Rectal smooth muscle tissue (tissue), 1 donor: ENCODE results near the gene VRK2.
"Not testable (repeated sequence)": the region's sequence is repeated elsewhere in the genome, so short reads cannot be mapped to it uniquely, and the experiment has no call there.

ENCODE experiments used
- H3K27ac ChIP-seq: one replicate; pipeline ENCODE4 v1.7.0; 2013; ENCODE audit warnings: low read depth, low read length, inconsistent platforms
- H3K27me3 ChIP-seq: one replicate; pipeline ENCODE4 v1.7.0; 2013; ENCODE audit warnings: low read length; ENCODE audit not compliant: control insufficient read depth, insufficient read depth
- H3K36me3 ChIP-seq: one replicate; pipeline ENCODE4 v1.7.0; 2013; ENCODE audit warnings: low read length; ENCODE audit not compliant: control insufficient read depth, insufficient read depth
- H3K4me1 ChIP-seq: one replicate; pipeline ENCODE4 v1.7.0; 2013; ENCODE audit warnings: low read length; ENCODE audit not compliant: control insufficient read depth, insufficient read depth
- H3K4me3 ChIP-seq: one replicate; pipeline ENCODE4 v1.7.0; 2013; ENCODE audit warnings: low read length
- H3K9ac ChIP-seq: one replicate; pipeline ENCODE4 v1.7.0; 2013; ENCODE audit warnings: low read length

Gene VRK2

DNA sequence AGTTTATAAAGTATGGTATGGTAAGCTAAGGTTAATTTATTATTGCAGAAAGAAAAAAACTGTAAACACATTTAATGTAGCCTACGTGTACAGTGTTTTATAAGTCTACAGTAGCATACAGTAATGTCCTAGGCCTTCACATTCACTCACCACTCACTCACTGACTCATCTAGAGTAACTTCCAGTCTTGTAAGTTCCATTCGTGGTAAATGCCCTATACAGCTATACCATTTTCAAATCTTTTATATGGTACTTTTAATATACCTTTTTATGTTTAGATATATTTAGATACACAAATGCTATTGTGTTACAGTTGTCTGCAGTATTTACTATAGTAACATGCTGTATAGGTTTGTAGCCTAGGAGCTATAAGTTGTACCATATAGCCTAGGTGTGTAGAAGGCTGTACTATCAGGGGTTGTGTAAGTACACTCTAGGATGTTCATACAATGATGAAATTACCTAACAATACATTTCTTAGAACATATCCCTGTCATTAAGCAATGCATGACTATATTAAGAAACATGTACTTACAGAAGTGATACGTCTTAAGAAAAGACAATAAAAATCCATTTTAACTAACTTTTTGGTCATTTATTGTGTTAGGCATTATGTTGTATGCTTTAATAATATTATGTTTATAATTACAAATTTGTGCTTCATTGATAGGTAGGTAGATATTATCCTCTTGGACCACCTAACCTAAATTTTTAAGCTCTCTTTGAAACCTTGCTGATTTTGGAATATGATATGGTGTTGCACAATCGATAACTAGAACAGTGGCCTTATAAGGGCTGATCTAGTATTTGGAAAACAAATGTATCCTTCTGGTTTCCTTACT, 51.9 kb downstream of the VRK2 start:
- Histone ChIP-seq H3K27ac (no peak overlapping the region), H3K36me3 (no peaks in the 10 kb centered on the region), H3K4me1 (no peaks in the 10 kb centered on the region), H3K9ac (no peak overlapping the region), H3K4me3 (no peak overlapping the region), H3K27me3 (no peaks in the 10 kb centered on the region)

DNA sequence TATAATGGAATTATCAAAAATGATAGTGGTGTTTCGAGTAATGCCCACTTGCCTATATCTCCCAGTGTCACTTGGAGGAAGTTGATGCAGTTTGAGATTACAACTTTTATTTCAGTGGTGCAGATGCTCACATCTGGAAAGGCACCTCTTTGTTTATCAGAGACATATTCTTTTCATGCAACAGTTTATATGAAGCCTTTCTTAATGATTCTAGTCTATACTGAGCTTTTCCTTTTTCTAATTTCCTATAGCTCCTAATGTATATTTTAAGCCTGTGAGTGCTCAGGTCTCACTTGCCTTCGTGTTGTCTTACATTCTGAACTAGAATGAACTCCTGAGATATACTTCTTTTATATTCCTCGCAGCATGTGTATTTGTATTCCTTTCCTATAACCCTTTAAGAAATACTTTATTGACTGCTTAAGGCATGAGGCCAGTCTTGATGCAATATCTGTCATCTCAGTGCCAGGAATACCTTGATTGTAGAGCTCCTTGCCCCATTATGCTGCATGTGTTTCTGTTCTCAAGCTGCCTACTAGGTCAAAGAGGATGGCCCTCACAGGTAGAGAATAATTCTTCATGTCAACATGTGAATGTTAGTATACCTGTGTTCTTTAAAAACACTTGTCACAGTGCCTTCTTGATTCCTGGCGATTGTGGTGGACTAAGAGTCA, 52.6 kb downstream of the VRK2 start:
- no peak overlapping the region for H3K9ac ChIP-seq
- H3K27me3 ChIP-seq = no peaks in the 10 kb centered on the region
- no peak overlapping the region for H3K27ac ChIP-seq
- H3K4me3 ChIP-seq = no peak overlapping the region
- H3K4me1 ChIP-seq = no peaks in the 10 kb centered on the region
- no peaks in the 10 kb centered on the region for H3K36me3 ChIP-seq

DNA sequence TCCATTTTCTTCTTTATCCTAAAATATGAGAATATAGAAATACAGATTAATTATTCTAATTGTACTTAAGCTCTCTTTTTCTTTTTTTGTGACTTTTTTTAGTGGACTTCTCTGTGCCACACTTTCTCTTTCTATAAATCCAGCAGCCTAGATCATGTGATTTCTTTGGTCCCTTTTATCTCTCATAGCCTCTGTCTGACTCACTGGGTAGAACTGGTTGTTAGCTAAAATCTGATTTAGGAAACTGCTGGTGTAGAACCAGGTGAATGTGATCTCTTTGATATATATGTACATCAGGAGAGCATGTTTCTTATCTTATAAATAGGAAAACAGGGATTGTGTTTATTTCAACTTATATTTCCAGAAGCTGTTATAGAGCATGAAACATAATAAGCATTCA, 54.9 kb downstream of the VRK2 start:
- Histone ChIP-seq H3K9ac (no peak overlapping the region), H3K27ac (no peak overlapping the region), H3K36me3 (no peaks in the 10 kb centered on the region), H3K4me3 (no peak overlapping the region), H3K27me3 (no peaks in the 10 kb centered on the region), H3K4me1 (no peaks in the 10 kb centered on the region)

DNA sequence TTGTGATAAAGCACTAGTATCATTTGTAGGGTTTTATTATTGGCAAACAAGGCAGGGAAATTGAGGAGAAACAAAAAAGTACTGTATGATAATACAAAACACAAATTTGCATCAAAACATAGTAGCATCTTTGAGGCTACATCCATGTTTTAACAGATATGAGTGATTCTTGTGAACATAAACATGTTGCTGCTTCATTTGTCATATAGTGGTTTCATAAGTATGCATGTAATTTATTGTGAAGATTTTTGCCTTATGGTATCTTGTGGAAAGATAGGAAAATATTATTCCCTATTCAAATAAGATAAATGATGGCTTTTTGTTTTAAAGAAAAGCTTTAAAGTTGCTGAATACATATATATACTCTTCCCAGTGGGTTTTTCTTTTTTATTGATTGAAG, 60.3 kb downstream of the VRK2 start:
- Histone ChIP-seq H3K9ac (no peak overlapping the region), H3K36me3 (no peaks in the 10 kb centered on the region), H3K27me3 (no peaks in the 10 kb centered on the region), H3K27ac (no peak overlapping the region), H3K4me3 (no peak overlapping the region), H3K4me1 (no peaks in the 10 kb centered on the region)

DNA sequence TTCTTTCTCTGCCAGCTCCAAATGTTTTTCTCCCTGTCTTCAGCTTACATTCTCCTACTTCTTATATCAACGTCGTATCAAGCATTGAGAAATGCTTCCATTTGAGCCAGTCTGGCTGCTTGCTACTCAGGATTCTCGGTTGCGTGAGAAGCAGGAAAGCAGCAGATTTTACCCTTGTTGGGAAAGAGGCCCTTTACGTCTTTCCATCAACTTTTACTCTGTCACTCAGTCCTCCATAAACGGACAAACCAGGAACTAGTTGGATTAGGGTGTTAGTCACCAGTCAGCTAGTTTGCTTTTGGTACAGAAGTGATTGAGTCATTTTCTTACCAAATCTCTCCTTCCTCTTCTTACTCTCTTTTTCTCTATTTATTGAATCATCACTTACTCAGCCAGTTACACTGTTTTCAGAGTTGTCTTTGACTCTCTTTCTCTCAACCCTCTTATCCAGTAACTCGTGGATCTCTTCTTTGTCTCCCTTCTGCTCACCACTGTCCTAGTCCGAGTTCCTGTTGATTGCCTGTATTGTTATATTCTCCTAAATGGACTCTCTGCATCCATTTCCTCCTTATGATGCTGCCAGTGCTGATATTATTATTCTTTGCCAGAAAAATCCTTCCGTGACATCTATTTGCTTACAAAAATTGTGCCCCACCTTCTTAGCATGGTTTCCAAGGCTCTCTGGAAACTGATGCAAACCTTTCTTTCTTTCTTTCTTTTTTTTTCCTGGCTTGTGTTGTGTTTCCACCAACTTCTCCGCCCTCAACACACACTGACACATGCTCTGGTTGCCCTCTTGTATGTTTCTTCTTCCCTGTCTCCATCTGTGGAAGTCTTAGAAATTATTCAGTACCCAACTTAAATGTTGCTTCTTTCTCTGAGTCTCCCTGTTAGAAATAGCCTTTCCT, 61.5 kb downstream of the VRK2 start:
- Histone ChIP-seq H3K9ac (no peak overlapping the region), H3K4me3 (no peak overlapping the region)

DNA sequence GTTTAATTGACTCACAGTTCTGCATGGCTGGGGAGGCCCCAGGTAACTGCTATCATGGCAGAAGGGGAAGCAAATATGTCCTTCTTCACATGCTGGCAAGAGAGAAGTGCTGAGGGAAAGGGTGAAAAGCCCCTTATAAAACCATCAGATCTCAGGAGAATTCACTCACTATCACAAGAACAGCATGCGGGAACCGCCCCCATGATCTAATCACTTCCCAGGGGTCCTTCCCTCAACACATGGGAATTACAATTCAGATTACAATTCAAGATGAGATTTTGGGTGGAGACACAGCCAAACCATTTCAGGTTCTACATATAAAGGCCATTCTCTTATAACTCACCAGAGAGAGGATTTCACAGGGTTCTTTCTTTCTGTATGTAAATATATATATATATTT, 62.9 kb downstream of the VRK2 start:
- Histone ChIP-seq H3K4me3 (no peak overlapping the region), H3K27ac (no peak overlapping the region), H3K4me1 (no peaks in the 10 kb centered on the region), H3K36me3 (no peaks in the 10 kb centered on the region), H3K27me3 (no peaks in the 10 kb centered on the region), H3K9ac (no peak overlapping the region)

More for the DNA sequence above, 61.5 kb downstream of the VRK2 start:
- no peak overlapping the region for H3K27ac ChIP-seq
- H3K27me3 ChIP-seq = no peaks in the 10 kb centered on the region
- H3K4me1 ChIP-seq = no peaks in the 10 kb centered on the region
- H3K36me3 ChIP-seq = no peaks in the 10 kb centered on the region

DNA sequence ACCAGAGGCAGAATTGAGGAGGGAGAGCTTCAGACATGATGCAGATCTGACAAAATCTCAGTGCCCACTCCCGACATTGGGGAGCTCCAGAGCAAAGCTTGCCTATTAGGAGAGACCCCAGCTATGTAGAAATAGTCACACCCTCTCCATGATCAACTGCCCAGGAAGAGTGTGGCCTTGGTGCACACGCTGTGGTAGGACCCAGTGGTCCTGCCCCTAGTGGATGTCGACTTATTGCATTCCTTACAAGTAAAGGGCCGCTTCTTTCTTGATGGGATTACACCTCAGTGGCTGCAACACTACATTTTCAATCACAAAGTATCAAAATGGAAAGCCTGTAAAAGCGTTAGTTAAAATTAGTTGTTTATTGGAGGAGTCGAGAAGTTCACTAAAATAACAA, 64.2 kb downstream of the VRK2 start:
- Histone ChIP-seq H3K9ac (no peak overlapping the region), H3K36me3 (no peaks in the 10 kb centered on the region), H3K27ac (no peak overlapping the region), H3K27me3 (no peaks in the 10 kb centered on the region), H3K4me1 (no peaks in the 10 kb centered on the region), H3K4me3 (no peak overlapping the region)

DNA sequence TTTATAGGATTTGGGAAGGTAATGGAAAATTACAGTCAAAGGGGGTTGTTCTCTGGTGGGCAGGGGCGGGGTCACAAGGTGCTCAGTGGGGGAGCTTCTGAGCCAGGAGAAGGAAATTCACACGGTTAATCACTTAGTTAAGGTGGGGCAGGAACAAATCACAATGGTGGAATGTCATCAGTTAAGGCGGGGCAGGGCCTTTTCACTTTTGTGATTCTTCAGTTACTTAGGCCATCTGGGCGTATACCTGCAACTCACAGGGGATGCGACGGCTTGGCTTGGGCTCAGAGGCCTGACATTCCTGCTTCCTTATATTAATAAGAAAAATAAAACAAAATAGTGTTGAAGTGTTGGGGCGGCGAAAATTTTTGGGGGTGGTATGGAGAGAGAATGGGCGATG, 67.0 kb downstream of the VRK2 start:
- H3K4me1 ChIP-seq, H3K4me3 ChIP-seq, H3K27me3 ChIP-seq, H3K27ac ChIP-seq, H3K36me3 ChIP-seq, H3K9ac ChIP-seq: not testable (repeated sequence)

DNA sequence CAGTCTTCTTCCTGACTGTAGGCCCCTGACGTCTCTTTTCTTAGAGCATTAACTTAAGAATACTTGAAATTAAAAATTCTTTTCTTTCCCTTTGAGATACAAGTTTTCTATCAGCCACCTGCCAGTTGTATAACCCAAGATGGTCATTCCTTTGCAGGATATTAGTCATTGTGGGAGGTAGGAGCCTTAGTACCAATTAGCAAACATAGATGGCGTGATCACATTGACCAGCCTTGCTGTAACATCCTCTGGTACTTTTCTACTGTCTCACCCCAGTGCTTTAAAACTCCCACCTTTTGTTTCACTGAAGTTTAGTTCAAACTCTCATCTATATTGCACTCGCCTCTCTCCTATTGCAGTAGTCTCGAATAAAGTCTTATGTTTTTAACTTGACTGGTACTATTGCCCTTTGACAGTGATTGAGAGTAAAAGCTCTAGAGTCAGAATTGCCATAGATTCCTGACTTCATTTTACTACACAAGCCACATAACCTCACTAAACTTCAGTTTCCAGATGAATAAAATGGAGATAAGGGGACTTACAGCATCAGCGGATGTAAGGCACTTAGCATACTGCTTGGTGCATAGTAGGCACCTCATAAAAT, 74.1 kb downstream of the VRK2 start:
- no peak overlapping the region for H3K4me3 ChIP-seq
- no peaks in the 10 kb centered on the region for H3K36me3 ChIP-seq
- no peaks in the 10 kb centered on the region for H3K4me1 ChIP-seq
- no peak overlapping the region for H3K27ac ChIP-seq
- no peak overlapping the region for H3K9ac ChIP-seq
- H3K27me3 ChIP-seq = no peaks in the 10 kb centered on the region

DNA sequence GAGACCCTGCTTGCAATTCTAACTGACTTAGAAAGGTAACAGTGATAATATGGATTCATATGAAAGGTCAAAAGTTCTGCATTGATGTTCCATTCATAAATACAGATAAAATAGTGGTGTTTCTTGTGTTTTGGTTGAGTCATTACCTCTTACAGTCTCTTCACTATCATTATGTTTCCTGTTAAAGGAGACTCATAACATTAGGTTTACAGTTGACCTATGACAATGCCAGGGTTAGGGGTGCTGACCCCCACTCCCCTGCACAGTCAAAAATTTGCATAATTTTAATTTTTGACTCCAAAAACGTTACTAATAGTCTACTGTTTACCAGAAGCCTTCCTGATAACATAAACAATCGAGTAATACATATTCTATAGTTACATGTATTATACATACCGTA, 75.4 kb downstream of the VRK2 start:
- no peak overlapping the region for H3K4me3 ChIP-seq
- no peaks in the 10 kb centered on the region for H3K27me3 ChIP-seq
- H3K27ac ChIP-seq = no peak overlapping the region
- H3K9ac ChIP-seq = no peak overlapping the region
- H3K36me3 ChIP-seq = no peaks in the 10 kb centered on the region
- H3K4me1 ChIP-seq = no peaks in the 10 kb centered on the region

DNA sequence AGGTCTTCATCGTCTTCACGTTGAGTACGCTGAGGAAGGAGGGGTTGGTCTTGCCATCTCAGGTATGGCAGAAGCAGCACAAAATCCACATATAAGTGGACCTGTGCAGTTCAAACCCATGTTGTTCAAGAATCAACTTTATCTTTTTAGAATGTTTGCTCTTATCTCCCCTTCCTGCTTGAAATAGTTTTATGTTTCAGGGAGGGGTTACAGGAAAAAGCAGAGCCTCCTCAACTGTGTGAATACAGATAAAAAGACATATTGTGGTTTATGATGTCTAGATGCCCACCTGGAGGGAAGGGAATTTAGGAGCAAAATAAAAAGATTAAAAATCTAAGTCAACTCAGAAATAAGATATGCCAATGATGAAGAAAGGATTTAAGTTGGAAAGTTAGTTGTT, 75.9 kb downstream of the VRK2 start:
- Histone ChIP-seq H3K27me3 (no peaks in the 10 kb centered on the region), H3K27ac (no peak overlapping the region), H3K36me3 (no peaks in the 10 kb centered on the region), H3K4me1 (no peaks in the 10 kb centered on the region), H3K9ac (no peak overlapping the region), H3K4me3 (no peak overlapping the region)

DNA sequence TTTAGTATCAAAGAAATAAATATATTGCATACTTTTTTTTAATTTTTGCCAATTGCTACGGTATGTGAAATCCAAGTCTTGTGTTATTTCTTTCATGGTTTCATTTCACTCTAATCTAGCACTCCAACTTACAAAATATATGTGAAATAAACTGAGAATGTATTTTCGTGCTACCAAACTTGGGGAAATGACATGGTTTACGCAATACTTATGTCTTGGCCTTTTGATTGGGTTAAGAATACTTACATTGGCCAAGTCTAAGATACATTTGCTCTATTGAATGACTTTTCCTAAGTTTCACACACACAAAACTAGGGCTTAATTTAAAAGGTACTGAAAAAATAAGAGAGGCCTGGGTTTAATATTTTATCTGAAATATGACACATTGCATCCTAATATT, 80.5 kb downstream of the VRK2 start:
- Histone ChIP-seq H3K27ac (no peak overlapping the region), H3K36me3 (no peaks in the 10 kb centered on the region), H3K4me1 (peaks cover 7% of the 10 kb centered on the region), H3K4me3 (no peak overlapping the region), H3K9ac (no peak overlapping the region), H3K27me3 (no peaks in the 10 kb centered on the region)
